Retina (tissue), 1 donor: Measurements from ENCODE around the gene NEB.

ENCODE experiments used
- DNase-seq: peaks from one replicate; pipeline ENCODE4 v3.0.0-alpha.2; 2016

Gene NEB

DNA sequence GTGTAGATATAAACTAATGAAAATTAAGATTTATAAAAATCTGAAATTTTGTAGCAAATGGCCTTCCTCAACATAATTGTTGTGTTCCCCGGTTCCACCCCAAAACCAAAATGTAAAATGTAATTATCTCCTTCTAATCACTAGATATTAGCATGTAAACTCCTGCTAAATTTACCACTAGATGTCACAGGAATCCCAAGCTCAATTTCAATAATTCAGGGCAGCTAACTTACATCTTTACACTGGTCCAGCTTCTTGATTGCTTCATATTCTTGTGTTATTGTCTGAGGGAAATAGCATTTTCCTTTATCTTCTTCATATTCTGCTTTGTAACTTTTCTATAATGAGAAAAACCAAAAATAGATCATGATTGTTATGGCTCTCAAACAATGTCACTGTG is 42.6 kb downstream of the NEB start:
- DNase-seq = no peak

GRCh38 chr2:151688719-151689118 is 45.6 kb downstream of the NEB start:
- no peak for DNase-seq

DNA sequence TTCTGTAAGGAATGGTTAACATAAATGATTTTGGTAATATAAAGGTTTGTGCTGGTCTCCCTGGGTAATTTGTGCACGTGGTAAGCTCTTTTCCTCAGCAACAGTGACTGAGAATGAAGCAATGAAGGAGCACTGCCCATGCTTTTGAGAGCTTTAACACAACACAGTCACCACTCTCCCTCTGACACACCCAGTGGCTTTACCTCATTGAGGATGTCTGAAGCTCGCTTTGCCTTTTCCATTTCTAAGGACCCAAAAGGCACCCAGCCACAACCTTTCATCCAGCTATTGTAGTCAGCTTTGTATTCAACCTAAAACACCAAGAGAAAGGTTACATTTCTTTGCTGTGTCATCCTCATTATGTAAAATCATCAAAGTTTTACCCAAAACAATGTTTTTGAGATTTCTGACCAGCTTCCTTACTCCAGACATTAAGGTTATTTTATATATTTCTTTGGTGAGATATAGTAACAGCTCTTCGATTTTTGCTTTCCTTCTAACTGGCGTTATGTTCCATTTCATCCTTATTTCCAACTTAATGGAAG is 51.7 kb downstream of the NEB start:
- DNase-seq = no peak

DNA sequence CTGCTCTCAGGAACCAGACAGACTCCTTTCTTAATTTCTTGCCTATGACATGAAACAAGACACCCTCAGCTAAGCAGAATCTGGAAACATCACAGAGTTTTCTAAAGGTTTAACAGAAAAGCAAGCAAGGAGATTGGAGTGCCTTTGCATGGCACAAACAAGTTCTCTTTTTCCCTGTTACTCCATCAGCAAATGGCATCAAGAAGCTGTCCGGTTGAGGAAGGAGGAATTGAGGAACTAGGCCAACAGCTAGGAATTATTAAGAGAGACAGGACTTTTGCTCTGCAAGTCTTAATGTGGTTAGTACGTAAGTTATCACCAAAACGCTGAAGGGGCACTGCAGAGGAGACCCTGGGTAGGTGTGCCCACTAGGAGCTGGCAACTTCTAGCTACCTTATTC is 53.2 kb downstream of the NEB start:
- no peak for DNase-seq

- no peak for DNase-seq
These were observed 54.3 kb downstream of the NEB start for GRCh38 chr2:151679994-151680393.

DNA sequence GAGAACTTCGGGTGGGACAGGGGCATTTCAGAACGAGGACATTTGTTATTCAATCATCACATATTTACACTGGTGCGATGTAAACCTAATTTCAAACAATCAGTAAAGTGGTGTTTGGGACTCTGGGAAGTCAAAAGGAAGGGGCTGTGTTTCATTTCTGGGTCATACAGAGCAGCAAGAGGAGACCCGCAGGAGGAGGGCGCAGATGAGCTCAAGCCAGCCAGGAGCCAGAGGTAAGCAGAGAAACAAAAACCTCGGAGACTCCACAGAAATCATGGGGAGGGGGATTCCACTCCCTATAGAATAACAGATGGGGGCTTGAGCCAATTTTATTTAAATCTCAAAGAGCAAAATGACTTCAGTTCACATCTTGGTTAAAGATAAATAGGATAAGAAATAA is 55.4 kb downstream of the NEB start:
- no peak for DNase-seq

GRCh38 chr2:151673016-151673415 is 61.3 kb downstream of the NEB start:
- DNase-seq = no peak

DNA sequence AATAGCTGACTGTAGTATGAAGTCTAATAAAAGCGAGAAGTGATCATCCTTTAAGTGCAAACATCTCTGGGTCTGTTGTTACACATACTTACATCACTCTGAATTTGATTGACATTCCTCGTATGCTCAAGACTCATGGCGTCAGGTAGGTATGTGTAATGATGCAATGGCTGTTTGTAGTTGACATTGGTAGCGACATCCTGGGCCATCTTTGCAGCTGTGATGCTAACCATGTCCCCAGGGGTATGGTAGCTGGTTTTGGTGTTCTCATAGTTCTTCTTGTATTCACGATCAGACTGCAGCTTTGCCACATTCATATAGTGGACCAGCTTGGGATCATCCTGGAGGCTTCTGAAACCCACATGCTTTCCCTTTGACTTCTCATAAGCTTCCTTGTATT is 62.0 kb downstream of the NEB start:
- DNase-seq = no peak

DNA sequence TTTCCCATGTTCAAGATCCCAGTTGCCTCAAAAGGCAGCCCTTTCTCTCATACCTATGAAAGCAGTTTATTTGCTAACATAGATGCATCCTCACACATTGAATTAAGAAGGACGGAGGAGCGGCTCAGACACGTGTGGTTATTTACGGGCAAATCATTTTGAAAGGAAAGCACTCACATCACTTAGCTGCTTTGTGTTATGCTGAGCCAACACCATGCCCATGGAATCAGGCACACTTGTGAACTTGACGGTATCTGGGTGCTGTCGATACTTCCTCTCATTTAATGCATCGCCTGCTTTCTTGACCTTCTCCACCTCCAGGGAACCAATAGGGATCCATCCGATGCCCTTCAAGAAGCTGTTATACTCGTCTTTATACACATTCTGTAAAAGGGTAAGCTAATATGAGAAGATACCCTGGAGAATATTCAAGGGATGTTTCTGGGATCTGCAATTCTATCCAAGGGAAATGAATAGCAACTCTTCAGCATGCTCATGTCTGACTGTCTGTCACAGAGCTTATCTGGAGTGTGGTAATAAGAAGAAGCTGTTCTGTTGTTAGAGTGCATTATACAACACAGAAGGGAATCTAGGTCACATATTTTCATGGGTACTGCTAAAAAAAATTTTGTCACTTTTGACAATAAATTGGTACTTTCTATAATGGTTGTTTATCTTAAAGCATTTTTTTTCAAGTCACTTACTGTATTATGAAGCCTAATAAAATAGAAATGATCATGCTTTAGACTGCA is 63.3 kb downstream of the NEB start:
- DNase-seq = peak; percentile 27

DNA sequence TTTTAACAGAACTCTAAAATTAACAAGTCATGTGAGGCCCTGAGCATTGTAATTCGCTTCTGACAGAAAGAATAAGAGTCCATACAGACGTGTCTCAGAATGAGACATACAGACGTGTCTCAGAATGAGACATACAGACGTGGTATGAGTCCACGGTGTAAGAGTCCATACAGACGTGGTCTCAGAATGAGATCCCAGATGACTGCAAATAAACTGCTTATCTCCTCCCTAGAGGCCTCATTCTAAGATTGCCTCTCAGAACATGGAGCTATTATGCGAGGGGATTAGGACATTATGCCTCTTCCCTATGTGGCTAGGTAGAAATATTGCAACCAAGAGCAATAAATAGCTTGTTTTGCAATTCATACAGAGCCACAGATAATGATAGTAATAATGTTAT is 63.9 kb downstream of the NEB start:
- DNase-seq = no peak

- no peak for DNase-seq
These were observed 64.6 kb downstream of the NEB start for GRCh38 chr2:151669585-151670081.

DNA sequence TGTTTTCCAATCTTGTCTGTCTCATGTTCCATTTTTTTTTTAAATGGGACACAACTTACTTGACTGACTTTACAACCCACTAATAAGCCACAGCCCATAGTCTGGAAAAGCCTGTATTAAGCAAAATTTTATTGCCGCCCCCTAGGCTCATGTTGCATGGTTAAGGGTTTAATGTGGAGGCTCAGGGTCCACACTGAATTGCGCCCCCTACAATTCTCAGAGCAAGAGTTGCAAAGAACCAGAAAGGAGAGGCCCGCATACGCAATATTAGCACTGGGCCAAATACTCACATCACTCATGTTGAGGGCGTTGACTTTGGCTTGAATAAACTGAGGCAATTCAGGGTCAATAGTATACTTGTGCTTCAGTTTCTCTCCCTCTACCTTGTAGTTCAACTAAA is 65.5 kb downstream of the NEB start:
- DNase-seq = no peak

- no peak for DNase-seq
These were observed 68.3 kb downstream of the NEB start for GRCh38 chr2:151665959-151666358.

GRCh38 chr2:151664520-151664919 is 69.8 kb downstream of the NEB start:
- no peak for DNase-seq

- no peak for DNase-seq
These were observed 72.7 kb downstream of the NEB start for GRCh38 chr2:151661625-151662024.

GRCh38 chr2:151658081-151658480 is 76.2 kb downstream of the NEB start:
- no peak for DNase-seq

- DNase-seq = no peak
These were observed 76.6 kb downstream of the NEB start for GRCh38 chr2:151657667-151658076.

- DNase-seq = no peak
These were observed 78.4 kb downstream of the NEB start for GRCh38 chr2:151655663-151656398.

GRCh38 chr2:151654891-151655290 is 79.4 kb downstream of the NEB start:
- no peak for DNase-seq

DNA sequence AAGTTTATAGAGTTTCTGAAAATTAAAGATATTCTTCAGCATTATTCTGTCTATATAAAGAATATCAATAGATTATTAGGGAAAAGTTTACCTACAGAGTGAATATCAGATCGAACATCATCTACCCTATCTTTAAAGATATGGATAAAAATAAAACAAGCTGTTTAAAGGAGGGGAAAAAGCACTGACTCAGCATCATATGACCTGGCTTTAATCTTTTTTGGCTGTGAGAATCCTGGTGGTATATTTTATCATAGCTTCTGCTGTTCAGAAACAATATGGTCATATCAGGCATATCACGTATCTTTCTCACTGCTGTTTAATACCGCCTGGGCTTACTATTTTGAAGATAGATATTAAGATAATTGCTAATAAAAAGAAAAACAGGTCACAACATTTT is 80.2 kb downstream of the NEB start:
- no peak for DNase-seq

- DNase-seq = no peak
These were observed 83.0 kb downstream of the NEB start for GRCh38 chr2:151651274-151651673.

DNA sequence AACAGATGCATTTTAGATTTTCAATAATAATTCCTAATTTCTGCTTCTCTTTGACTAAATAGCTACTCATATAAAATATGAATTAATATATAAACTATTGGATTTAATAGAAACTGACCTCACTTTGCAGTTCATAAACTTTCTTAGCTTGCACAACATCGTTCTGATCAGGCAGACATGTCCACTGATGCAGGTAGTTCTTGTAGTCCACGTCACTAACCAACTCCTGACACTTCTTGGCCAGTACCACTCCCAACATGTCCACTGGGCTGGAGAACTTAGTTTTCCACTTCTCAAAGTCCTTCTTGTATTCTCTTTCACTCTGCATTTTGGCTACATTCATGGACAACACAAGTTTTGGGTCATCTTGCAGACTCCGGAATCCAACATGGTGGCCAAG is 83.8 kb downstream of the NEB start:
- no peak for DNase-seq

- no peak for DNase-seq
These were observed 84.3 kb downstream of the NEB start for GRCh38 chr2:151649966-151650365.

DNA sequence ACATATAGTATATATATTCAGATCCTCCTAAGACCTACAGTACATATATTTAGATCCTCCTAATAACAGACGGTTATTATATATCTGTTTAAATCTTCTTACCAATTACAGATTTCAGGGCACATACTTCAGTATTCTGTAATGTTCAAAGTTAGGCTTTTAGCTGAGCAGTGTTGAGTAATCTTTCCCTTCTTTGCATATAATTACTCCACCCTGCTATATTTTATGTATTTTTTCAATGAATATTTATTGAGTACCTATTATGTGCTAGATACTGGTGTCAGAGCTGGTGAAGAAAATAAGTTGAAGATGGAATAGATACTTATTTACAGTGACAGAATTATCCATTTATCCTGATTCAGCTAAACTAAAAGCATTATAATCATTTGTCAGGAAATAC is 84.9 kb downstream of the NEB start:
- DNase-seq = no peak
